Hindlimb muscle (tissue), 1 donor: ENCODE measurements around the gene RAD23B. TPM values are rescaled to one million over a fixed set of nuclear protein-coding genes. Genes with fewer than 3 reads are reported as not detected.
"Not testable (repeated sequence)": the region's sequence is repeated elsewhere in the genome, so short reads cannot be mapped to it uniquely, and the experiment has no call there.

Experiments used
- DNase-seq: peaks from one replicate; pipeline ENCODE4 v3.0.0-alpha.2; 2013
- polyA plus RNA-seq: library from polyadenylated mRNA; unstranded; fragments of 120-200 nt; gene quantifications from one replicate; pipeline ENCODE4 v1.2.1, GENCODE V29; 2013; ENCODE audit not compliant: insufficient read length

The RAD23B gene
- polyA plus RNA-seq, result 131 TPM

DNA sequence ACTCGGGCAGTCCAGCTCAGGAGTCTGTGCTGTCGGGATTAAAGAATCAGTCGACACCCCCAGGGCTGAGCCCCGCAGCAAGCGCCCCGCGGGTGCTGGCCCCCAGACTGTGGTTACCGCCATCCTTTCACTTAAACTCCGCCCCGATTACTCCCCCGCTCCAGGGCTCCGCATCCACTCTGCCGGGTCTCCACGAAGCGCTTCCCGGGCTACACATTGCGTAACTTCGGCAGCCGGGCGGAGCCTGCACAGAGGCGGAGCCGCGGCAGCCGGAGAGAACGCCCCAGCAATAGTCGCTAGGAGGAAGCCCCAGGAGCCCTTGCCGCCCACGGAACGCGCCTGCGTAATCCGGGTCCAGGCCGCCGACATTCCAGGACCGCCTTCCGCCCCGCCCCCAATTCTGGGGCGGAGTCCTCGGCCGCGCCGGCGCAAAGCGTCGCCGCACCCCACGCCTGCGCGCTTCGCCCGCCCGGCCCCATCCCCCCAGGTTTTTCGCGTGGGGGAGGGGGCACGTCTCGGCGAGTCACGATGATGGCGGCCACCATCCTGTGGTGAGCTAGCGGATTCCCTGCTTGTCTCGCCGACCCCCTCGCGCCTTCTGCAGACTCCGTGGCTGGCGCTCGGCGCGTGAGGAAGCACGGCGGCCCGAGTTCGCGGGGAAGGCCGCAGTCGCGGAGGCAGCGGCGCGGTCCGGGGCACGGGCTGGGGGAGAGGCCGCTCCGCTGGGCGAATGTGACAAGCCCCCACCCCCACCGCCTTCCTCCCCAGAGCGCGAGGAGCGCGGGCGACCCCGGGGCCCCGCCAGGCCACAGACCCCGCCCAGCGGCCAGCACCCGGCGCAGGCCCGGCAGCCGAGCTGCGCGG is at the start of gene RAD23B:
Gene RAD23B, plus strand, starts transcription at position 521 of the 864 bp plus-strand sequence. CDS start 351 bp downstream, outside the sequence.
- peak; percentile 99 for DNase-seq

DNA sequence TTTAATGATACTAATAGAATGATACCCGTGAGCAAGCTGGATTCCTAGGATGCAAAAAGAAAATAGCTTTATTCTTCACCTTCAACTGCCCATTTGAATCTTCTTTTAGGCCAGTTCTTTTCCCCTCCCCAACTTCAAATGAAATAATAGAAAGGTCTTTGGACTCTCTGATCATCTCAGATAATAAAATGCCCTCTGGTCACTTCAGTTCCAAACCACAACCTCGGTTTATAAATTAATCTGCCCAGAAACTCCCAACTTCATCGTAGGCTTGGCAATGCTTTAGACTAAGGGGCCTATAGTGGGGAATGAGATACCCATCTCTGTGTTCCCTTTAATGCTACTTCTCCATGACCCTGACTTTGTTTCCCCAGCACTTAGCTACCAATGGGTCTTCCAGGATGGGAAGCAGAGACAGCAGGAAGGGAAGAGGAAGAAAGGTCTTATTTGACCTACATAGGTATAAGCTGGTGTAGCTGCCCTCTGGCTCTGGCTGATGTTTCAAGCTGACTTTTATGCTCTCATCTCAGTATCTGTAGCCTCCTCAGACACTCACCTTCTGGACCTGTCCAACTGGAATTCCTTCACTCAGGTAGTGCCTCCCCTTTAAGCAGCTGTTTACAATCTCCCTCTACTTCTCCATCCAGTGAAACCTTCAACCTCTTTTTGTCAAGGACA is 47.2 kb upstream of the RAD23B start:
- DNase-seq, result no peak

DNA sequence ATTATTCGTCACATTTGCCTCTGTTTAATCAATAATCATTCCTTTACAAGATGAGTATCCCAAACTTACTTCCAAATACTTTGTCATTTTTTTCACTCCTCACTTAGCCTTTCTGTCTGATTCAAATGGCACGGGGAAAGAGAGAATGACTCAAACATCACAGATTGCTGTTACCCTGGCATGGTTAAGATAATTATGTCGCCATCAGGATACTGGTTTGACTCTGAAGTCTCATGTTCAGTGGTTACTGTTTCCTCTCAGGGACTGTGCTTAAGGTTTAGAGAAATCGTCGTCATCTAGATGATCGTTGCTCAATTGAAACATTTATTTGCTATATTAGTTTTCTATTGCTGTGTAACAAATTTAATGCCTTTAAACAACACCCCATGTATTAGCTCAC is 45.2 kb upstream of the RAD23B start:
- DNase-seq, result no peak

DNA sequence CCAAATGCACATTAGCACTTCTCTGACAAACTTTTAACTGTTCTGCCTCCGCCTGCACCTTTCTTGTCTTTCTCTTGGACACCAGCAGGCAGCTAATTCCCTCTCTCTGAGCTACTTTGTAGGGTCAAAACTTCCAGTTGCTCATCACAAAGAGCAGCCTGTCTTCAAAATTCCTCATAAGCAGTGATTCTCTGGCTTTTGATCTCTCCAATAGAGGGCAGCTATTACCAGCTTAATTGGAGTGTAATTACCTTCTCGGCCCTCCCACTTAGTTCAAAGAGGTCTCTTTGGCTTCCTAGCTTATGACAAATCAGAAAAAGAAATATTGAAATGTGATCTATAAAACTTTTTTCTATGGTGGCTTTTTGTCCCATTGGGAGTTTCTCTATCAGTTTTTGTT is 43.6 kb upstream of the RAD23B start:
- no peak for DNase-seq

DNA sequence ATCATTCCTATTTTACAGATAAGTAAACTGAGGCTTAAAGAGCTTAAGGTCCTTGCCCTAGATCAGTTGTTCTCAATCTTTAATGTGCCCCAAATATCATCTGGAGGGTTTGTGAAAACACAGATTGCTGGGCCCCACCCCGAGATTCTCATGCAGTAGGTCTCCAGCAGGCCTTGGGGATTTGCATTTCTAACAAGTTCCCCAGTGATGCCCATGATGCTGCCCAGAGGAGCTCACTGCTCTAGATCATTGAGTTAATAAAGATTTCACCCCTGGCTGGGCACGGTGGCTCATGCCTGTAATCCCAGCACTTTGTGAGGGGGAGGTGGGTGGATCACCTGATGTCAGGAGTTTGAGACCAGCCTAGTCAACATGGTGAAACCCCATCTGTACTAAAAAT is 42.8 kb upstream of the RAD23B start:
- DNase-seq, result no peak

DNA sequence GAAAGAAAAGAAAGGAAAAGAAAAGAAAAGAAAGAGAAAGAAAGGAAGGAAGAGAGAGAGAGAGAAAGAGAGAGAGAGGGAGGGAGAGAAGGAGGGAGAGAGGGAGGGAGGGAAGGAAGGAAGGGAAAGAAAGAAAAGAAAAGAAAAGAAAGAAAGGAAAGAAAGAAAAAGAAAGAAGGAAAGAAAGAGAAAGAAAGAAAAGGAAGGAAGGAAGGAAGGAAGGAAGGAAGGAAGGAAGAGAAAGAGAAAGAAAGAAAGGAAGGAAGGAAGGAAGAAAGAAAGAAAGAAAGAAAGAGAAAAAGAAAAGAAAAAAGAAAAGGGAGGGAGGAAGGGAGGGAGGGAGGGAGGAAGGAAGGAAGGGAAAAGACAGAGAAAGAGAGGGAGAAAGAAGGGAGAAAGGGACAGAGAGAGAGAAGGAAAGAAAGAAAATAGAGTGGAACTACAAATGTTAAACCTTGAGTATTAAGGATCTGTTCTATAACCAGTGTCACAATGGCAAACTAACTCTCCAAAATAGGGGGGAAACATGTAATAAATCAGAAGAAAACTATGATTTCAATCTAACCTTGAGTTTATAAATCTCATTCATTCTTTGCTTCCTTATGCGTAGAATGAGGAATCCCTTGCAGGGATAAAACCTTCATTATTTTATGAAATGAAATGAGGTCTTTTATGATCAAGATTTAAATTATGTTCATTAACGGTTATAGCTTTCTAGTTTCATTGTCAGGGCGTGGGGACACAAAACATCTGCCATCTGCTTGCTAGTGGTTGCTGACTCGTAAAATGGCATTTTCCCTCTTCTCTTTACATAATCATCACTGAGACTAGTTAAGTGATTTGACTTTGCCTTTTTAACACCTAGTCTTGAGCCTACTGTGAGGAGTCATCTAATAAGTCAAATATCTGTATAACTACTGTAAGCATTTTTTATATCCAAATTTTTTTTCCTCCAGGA is 40.7 kb upstream of the RAD23B start:
- no peak for DNase-seq

DNA sequence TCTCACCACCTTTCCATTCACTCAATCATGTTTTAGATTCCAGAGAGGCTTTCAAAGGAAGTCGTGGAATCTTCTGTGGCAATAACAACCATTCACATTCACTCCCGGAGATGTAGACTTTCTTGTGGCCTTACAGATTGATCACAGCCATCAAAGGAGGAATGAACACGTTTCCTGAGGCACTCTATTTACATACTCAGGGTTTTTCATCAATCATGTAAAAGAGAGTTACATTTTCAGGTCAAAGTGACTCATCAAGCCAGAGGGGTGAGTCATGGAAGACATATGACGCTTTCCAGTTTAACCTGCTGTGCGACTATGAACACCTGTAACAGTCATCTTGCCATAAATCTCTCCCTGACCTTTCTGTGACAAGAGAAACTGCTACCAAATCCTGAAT is 39.3 kb upstream of the RAD23B start:
- no peak for DNase-seq

DNA sequence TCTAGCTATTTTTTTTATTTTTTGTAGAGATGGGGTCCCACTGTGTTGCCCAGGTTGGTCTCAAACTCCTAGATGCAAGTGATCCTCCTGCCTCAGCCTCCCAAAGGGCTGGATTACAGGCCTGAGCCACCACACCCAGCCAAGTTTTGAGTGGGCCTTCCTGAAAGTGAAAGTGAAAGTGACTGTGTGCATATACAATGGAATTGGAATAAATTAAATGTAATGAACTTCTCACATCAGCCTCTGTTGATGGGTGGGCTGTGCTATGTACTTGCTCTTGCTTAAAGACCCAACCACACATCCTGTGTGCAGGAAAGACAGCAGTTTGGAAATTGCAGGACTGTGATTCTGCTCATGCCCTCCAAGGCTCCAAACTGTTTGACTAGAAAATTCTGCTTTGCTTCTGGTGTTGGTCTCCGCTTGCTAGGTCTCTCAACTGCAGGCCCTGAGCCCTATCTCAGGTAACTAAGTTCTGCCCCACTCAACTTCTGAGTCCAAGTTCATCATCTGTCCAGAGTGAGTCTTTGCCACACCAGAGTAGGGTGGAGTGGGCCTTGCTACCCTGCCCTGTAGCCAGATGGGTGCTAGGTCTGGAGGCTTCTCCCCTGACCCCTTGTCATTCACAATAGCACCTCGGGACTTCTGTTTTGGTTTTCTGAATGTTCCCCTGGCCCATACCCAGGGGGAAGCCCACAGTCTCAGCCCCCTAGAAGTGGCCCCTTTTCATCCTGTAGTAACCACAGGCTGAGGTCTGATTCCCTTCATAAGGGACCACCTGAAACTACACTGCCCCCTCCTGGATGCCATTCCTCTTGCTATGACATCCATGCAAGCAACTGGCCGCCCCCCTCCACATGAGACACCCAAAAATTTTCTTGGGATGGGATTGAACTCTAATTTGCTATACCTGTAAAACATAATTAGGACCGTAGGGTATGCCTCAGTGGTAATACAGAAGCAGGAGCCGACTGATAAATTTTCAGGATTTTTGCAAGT is 36.5 kb upstream of the RAD23B start:
- no peak for DNase-seq

DNA sequence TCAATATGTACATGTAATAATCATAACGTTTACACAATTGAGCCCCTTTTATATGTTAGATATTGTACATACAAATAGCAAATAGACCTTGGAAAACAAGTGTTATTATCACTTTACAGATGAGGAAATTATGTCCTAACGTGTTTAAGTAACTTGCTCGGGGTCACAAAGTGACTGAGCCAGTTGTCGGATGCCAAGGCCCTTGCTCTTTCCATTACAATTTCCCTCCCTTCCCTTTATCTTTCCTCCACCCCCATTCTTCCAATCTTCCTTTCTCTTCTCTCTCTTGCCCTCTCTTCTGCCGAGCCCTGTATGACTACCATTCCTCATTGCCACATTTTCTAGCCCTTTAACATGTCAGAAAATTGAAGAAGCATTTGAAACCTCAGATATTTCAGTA is 34.4 kb upstream of the RAD23B start:
- DNase-seq, result no peak

DNA sequence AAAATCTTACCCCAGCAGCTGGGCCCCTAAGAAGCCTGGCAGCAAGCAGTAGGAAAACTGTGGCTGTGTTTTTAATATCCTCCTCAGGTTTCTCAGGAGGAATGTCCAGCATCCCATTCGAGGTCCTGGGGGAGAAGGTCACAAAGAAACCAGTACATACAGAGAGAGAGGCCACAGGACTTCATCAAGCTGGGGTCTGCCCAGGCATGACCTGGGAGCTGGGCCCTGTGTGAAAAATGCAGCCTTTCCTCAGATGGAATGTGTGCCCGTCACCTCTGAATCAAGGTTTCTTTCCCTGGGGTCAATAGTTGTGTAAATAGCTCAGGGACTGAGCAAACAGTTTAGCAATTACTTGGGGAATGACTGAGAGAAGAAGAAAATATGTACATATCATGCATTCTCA is 33.9 kb upstream of the RAD23B start:
- peak; percentile 27 for DNase-seq

DNA sequence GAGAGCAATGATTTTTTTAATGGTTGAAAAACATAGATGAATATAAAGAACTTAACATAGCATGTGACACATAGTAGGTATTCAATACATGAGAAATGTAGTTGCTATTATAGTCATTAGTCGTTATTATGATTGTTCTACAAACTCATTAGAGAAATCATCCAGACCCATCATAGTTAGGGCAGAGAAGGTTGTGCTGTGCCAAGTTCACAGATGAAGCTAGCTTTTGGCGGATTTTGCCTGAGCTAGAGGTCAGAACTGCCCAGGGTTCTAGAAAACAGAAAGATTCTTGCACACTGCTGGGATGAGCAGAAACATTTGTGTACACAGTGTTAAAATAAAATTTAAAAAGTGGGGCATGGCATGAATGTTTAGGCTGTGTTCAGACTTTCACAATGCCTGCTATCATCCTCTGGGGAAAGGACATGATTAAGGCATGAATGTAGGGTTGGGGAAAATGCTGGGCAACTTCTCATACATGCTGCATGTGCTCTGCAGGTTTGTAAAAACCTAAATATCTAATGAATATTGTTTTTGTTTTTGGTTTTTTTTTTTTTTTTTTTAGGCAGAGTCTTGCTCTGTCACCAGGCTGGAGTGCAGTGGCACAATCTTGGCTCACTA is 33.3 kb upstream of the RAD23B start:
- no peak for DNase-seq

DNA sequence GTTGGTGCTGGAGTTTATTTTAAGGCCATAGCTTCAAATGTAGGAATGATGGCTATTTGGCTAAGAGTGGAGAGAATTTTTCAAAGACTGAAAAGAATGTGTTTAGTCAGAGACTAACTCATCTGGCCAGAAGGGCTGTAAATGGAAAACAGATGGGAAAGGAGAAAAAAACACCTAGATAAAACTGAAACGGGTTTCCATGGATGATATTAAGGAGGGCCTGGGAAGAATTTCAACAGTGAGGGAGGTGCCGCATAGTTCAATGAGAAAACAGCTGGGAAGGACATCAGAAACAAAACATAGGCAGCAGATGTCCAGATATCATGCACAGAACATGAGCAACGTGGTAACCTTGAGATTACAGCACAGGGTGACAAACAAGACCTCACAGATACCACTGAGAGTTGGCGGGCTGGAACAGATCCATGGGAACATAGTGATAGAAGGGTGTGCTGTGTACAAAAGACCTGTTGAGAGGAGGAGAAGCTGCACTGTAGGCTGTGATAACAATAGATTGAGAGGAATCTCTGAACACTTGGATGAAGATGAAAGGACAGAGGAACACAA is 31.2 kb upstream of the RAD23B start:
- peak; percentile 78 for DNase-seq

DNA sequence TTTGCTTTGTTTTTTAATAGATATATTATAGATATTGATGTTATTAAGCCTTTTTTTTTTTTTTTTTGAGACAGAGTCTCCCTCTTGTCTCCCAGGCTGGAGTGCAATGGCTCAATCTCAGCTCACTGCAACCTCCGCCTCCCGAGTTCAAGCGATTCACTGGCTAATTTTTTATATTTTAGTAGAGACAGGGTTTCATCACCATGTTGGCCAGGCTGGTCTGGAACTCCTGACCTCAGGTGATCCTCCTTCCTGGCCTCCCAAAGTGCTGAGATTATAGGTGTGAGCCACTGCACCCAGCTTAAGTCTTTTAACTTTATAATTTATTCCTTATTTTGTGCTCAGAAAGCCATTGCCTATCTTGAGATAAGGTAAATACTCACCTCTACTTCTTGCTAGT is 24.2 kb upstream of the RAD23B start:
- no peak for DNase-seq

DNA sequence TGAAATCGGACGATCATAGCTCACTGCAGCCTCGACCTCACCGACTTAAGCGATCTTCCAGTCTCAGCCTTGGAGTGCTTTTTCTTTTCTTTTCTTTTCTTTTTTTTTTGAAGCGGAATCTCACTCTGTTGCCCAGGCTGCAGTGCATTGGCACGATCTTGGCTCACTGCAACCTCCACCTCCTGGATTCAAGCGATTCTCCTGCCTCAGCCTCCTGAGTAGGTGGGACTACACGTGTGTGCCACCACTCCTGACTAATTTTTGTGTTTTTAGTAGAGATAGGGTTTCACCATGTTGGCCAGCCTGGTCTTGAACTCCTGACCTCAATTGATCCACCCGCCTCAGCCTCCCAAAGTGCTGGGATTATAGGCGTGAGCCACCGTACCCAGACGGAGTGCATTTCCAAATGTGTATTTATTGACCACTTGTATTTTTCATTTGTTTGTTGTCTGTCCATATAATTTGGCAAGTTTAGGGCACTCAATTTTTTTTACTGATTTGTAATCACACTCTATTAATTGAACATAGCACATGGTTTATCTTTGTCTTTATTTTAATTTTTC is 23.2 kb upstream of the RAD23B start:
- DNase-seq, result not testable (repeated sequence)

DNA sequence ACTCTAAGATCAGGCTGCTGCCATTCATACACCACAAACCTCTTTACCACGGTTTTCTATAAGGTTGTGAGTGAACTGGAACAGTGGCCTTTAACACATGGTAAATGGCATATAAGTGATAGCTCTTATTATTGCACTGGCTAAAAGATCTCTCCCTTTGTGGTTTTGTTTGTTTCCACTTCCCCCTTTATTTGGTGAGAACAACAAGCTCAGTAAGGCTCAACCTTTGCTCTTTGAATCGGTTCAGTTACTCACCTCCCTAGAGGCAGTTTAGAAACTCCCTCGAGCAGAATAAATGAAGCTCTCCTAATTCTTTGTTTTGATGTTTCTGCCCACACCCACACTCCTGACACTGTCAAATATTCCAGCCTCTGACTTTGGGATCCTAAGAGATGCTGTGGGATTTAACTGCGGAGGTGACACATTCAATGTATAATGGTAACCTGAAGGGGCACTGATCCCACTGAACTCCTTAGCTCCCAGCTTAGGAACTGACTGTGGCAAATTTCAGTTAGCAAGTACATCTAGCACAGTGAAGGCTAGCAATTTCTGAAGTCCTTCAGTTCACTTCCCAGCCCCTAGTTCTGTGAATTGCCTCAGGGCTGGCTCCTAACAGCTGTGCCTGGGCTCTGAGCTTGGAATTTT is 22.5 kb upstream of the RAD23B start:
- DNase-seq, result no peak

DNA sequence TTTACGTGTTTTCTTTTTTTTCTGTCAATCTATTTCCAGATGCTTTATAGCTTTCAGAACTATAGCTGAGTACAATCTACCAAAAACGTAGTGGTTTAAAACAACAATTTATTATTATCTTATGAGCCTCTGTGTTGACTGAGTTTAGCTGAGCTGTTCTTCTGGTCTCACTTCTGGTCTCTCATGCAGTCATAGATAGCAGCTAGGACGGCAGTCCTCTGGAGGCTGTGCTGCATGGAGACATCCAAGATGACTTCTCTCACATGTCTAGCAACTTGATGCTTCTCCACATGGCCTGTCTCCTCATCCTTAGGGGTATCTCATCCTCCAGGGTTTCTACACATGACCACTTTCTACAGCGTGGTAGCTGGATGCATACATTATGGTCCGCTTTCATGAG is 22.0 kb upstream of the RAD23B start:
- DNase-seq, result no peak

DNA sequence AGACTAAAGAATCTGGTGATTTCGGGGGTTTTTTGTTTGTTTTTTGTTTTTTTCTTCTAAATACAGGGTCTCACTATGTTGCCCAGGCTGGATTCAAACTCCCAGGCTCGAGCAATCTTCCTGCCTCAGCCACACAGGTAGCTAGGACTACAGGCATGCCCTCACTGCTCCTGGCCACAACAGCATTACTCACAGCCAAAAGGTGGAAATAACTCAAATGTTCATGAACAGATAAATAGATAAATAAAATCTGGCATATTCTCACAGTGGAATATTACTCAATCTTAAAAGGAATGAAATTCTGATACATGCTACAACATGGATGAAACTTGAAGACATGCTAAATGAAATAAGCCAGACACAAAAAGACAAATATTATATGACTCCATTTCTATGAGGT is 19.8 kb upstream of the RAD23B start:
- no peak for DNase-seq

DNA sequence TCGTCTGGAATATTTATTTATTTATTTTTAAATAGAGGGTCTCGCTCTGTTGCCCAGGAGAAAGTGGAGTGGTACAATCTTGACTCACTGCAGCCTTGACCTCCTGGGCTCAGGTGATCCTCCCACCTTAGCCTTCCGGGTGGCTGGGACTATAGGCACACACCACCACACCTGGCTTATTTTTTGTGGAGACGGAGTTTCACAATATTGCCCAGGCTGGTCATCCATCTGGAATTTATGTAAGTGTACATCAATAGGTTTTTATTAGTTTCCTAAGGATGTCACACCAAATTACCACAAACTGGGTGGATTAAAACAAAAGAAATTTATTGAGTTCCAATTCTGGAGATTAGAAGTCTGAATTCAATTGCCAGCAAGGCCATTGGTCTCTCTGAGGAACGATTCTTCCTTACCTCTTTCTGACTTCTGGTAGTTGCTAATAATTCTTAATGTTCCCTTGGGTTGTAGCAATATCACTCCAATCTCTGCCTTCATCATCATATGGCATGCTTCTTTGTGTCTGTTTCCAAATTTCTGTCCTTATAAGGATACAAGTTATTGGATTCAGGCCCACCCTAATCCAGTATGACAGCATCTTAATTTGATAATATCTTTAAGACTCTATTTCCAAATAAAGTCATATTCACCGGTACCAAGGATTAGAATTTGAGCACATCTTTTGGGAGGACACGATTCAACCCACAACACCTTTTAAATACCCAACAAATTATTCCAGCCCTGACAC is 16.3 kb upstream of the RAD23B start:
- no peak for DNase-seq

DNA sequence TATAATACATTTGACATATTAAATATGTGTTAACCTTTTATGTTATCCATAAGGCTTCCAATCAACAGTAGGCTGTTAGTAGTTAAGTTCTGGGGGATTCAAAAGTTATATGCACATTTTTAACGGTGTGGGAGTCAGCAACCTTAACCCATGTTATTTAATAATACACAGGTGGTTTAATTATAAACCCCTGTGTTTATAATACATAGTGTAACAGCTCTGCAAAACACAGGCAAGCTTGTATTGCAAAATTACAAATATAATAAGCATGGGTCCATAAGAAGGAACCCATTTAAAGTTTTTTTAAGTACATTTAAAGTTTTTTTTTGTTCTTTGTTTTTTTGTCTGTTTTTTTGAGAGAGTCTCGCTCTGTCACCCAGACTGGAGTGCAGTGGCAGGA is 14.5 kb upstream of the RAD23B start:
- DNase-seq, result no peak
